Nephron progenitor cell (in vitro differentiated cells): ENCODE results near the gene WDR62.

Experiments used
- DNase-seq: peaks from one replicate; pipeline ENCODE4 v3.0.0; 2021
- H3K27ac Mint-ChIP-seq: 2 replicates; pipeline ENCODE4 v1.8.0; 2021; ENCODE audit warnings: mild to moderate bottlenecking, moderate library complexity, mixed read lengths
- H3K27me3 Mint-ChIP-seq: 2 replicates; pipeline ENCODE4 v1.8.0; 2021; ENCODE audit warnings: mild to moderate bottlenecking, low read depth, mixed read lengths; ENCODE audit not compliant: poor library complexity
- H3K36me3 Mint-ChIP-seq: 2 replicates; pipeline ENCODE4 v1.8.0; 2021; ENCODE audit warnings: low read depth, mixed read lengths
- H3K4me1 Mint-ChIP-seq: 2 replicates; pipeline ENCODE4 v1.8.0; 2021; ENCODE audit warnings: mixed read lengths
- H3K4me3 Mint-ChIP-seq: 2 replicates; pipeline ENCODE4 v1.8.0; 2021; ENCODE audit warnings: mild to moderate bottlenecking, moderate library complexity, mixed read lengths
- H3K9me3 Mint-ChIP-seq: 2 replicates; pipeline ENCODE4 v1.8.0; 2021; ENCODE audit warnings: mild to moderate bottlenecking, moderate library complexity, mixed read lengths
- CTCF ChIP-seq: fragments of 200-600 bp; sonication (generic); IDR thresholded peaks from 2 replicates; pipeline ENCODE4 v1.5.0; 2021; ENCODE audit warnings: antibody characterized with exemption

WDR62 gene

GRCh38 chr19:36081385-36081784 lies 26.7 kb downstream of the WDR62 start:
- Mint-ChIP-seq H3K9me3 (no peaks in the 10 kb centered on the region), H3K27me3 (no peaks in the 10 kb centered on the region), H3K36me3 (peaks cover 53% of the 10 kb centered on the region), H3K4me1 (no peaks in the 10 kb centered on the region), H3K27ac (no peak overlapping the region), H3K4me3 (no peak overlapping the region)
- no peak for TF ChIP-seq CTCF
- DNase-seq: no peak

- Mint-ChIP-seq H3K9me3 (no peaks in the 10 kb centered on the region), H3K4me1 (no peaks in the 10 kb centered on the region), H3K27ac (peak overlapping the region; percentile 57), H3K36me3 (peaks cover 53% of the 10 kb centered on the region), H3K4me3 (no peak overlapping the region), H3K27me3 (no peaks in the 10 kb centered on the region)
- DNase-seq: no peak
- TF ChIP-seq CTCF: no peak
Measured at GRCh38 chr19:36081894-36082293, 27.2 kb downstream of the WDR62 start.

- TF ChIP-seq CTCF: no peak
- DNase-seq: no peak
- Mint-ChIP-seq H3K4me3 (no peak overlapping the region), H3K27me3 (no peaks in the 10 kb centered on the region), H3K36me3 (peaks cover 46% of the 10 kb centered on the region), H3K9me3 (no peaks in the 10 kb centered on the region), H3K4me1 (no peaks in the 10 kb centered on the region), H3K27ac (no peak overlapping the region)
Measured at GRCh38 chr19:36082916-36083315, 28.2 kb downstream of the WDR62 start.

- H3K36me3 Mint-ChIP-seq: peaks cover 49% of the 10 kb centered on the region
- TF ChIP-seq CTCF: no peak
- peak overlapping the region; percentile 47 for H3K27ac Mint-ChIP-seq
- DNase-seq: no peak
- no peaks in the 10 kb centered on the region for H3K9me3 Mint-ChIP-seq
- H3K27me3 Mint-ChIP-seq: no peaks in the 10 kb centered on the region
- H3K4me1 Mint-ChIP-seq: no peaks in the 10 kb centered on the region
- no peak overlapping the region for H3K4me3 Mint-ChIP-seq
Measured at GRCh38 chr19:36084231-36085009, 29.7 kb downstream of the WDR62 start.

- no peaks in the 10 kb centered on the region for H3K27me3 Mint-ChIP-seq
- TF ChIP-seq CTCF: no peak
- H3K36me3 Mint-ChIP-seq: peaks cover 36% of the 10 kb centered on the region
- no peak for DNase-seq
- H3K4me1 Mint-ChIP-seq: no peaks in the 10 kb centered on the region
- H3K4me3 Mint-ChIP-seq: no peak overlapping the region
- no peaks in the 10 kb centered on the region for H3K9me3 Mint-ChIP-seq
- no peak overlapping the region for H3K27ac Mint-ChIP-seq
Measured at GRCh38 chr19:36086326-36086725, 31.6 kb downstream of the WDR62 start.

- H3K27me3 Mint-ChIP-seq: no peaks in the 10 kb centered on the region
- no peak overlapping the region for H3K4me3 Mint-ChIP-seq
- H3K9me3 Mint-ChIP-seq: no peaks in the 10 kb centered on the region
- TF ChIP-seq CTCF: no peak
- peaks cover 24% of the 10 kb centered on the region for H3K36me3 Mint-ChIP-seq
- peak overlapping the region; percentile 76 for H3K27ac Mint-ChIP-seq
- no peaks in the 10 kb centered on the region for H3K4me1 Mint-ChIP-seq
- DNase-seq: no peak
Measured at GRCh38 chr19:36089847-36090246, 35.1 kb downstream of the WDR62 start.
